Measurements from ENCODE around the gene RFC3. TPM values are rescaled to one million over a fixed set of nuclear protein-coding genes. Genes with fewer than 3 reads are reported as not detected.
A peak's percentile ranks its signal among the peaks of the same experiment; 100 is the strongest.

RFC3 gene, protein sequence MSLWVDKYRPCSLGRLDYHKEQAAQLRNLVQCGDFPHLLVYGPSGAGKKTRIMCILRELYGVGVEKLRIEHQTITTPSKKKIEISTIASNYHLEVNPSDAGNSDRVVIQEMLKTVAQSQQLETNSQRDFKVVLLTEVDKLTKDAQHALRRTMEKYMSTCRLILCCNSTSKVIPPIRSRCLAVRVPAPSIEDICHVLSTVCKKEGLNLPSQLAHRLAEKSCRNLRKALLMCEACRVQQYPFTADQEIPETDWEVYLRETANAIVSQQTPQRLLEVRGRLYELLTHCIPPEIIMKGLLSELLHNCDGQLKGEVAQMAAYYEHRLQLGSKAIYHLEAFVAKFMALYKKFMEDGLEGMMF
- total RNA-seq (1.8 and 3.1 TPM in 2 replicates), polyA plus RNA-seq (13.4 and 28.9 TPM in 2 replicates), polyA minus RNA-seq (ENCODE audit: low replicate concordance) (0.47 and 1.4 TPM in 2 replicates)
- 7.1 and 16.0 TPM in 2 replicates for polyA plus RNA-seq (2012)

GRCh38 chr13:33817901-33818706 is at the start of gene RFC3:
TSS of gene RFC3 (plus strand) at chr13:33818149. CDS start at chr13:33818179, 30 bp downstream.
- DNase-seq (ENCODE audit: low read depth in 2 of 2) = peak; percentile 95 to 96
- Histone ChIP-seq H3K9me3 (ENCODE audit: control insufficient read depth, insufficient read depth, low read depth, low read length) (no peaks in the 10 kb centered on the region), H3K9ac (ENCODE audit: insufficient read depth, low read length) (peak within 1 kb of the TSS; percentile 73), H4K20me1 (ENCODE audit: control insufficient read depth, extremely low read depth, insufficient read depth, low read length) (no peaks in the 10 kb centered on the region), H3K79me2 (ENCODE audit: control insufficient read depth, insufficient read depth, low read length) (peaks cover 18% of the 10 kb centered on the region), H3K4me2 (ENCODE audit: extremely low read depth, insufficient read depth, low read length) (peak within 1 kb of the TSS; percentile 90), H3K36me3 (ENCODE audit: control insufficient read depth, insufficient read depth, low read length) (no peaks in the 10 kb centered on the region), H3K27me3 (ENCODE audit: control insufficient read depth, insufficient read depth, low read length) (no peaks in the 10 kb centered on the region), H3K27ac (ENCODE audit: insufficient read depth, low read length) (peak within 1 kb of the TSS; percentile 58), H3K4me3 (replicated peaks in 1 of 4; ENCODE audit: control extremely low read depth in 1 of 4, insufficient read depth in 1 of 4, low read depth in 3 of 4, low read length in 4 of 4) (peak within 1 kb of the TSS; percentile 53 to 94 (median 82)), H2AFZ (ENCODE audit: low read length) (peak within 1 kb of the TSS; percentile 88), H3K4me1 (ENCODE audit: control insufficient read depth, extremely low read depth, insufficient read depth, low read length) (no peaks in the 10 kb centered on the region)
- TF ChIP-seq CTCF (conservative IDR thresholded peaks at IDR 0.05 in 1 of 2, IDR thresholded peaks at IDR 0.05 in 1 of 2; ENCODE audit: low read depth in 1 of 2, low read length in 2 of 2) (no peak), EZH2 (IDR thresholded peaks at IDR 0.05; ENCODE audit: low read length, missing control alignments) (no peak)

GRCh38 chr13:33771296-33771695 is 46.7 kb upstream of the RFC3 start:
- H2AFZ ChIP-seq (ENCODE audit: low read length) = no peak overlapping the region
- no peak for TF ChIP-seq EZH2 (IDR thresholded peaks at IDR 0.05; ENCODE audit: low read length, missing control alignments)
- TF ChIP-seq CTCF (conservative IDR thresholded peaks at IDR 0.05 in 1 of 2, IDR thresholded peaks at IDR 0.05 in 1 of 2; ENCODE audit: low read depth in 1 of 2, low read length in 2 of 2) = no peak
- H3K9ac ChIP-seq (ENCODE audit: insufficient read depth, low read length) = no peak overlapping the region
- no peaks in the 10 kb centered on the region for H4K20me1 ChIP-seq (ENCODE audit: control insufficient read depth, extremely low read depth, insufficient read depth, low read length)
- no peaks in the 10 kb centered on the region for H3K79me2 ChIP-seq (ENCODE audit: control insufficient read depth, insufficient read depth, low read length)
- H3K4me3 ChIP-seq (replicated peaks in 1 of 4; ENCODE audit: control extremely low read depth in 1 of 4, insufficient read depth in 1 of 4, low read depth in 3 of 4, low read length in 4 of 4) = no peak overlapping the region
- no peaks in the 10 kb centered on the region for H3K9me3 ChIP-seq (ENCODE audit: control insufficient read depth, insufficient read depth, low read depth, low read length)
- H3K4me2 ChIP-seq (ENCODE audit: extremely low read depth, insufficient read depth, low read length) = no peak overlapping the region
- no peak for DNase-seq (ENCODE audit: low read depth in 2 of 2)
- H3K27ac ChIP-seq (ENCODE audit: insufficient read depth, low read length) = no peak overlapping the region
- no peaks in the 10 kb centered on the region for H3K27me3 ChIP-seq (ENCODE audit: control insufficient read depth, insufficient read depth, low read length)
- H3K4me1 ChIP-seq (ENCODE audit: control insufficient read depth, extremely low read depth, insufficient read depth, low read length) = no peaks in the 10 kb centered on the region
- no peaks in the 10 kb centered on the region for H3K36me3 ChIP-seq (ENCODE audit: control insufficient read depth, insufficient read depth, low read length)

GRCh38 chr13:33773790-33774462 is 44.0 kb upstream of the RFC3 start:
- H3K9ac ChIP-seq (ENCODE audit: insufficient read depth, low read length) = no peak overlapping the region
- no peak overlapping the region for H3K27ac ChIP-seq (ENCODE audit: insufficient read depth, low read length)
- no peaks in the 10 kb centered on the region for H3K9me3 ChIP-seq (ENCODE audit: control insufficient read depth, insufficient read depth, low read depth, low read length)
- H3K4me2 ChIP-seq (ENCODE audit: extremely low read depth, insufficient read depth, low read length) = no peak overlapping the region
- no peaks in the 10 kb centered on the region for H3K36me3 ChIP-seq (ENCODE audit: control insufficient read depth, insufficient read depth, low read length)
- H3K27me3 ChIP-seq (ENCODE audit: control insufficient read depth, insufficient read depth, low read length) = no peaks in the 10 kb centered on the region
- no peak overlapping the region for H3K4me3 ChIP-seq (replicated peaks in 1 of 4; ENCODE audit: control extremely low read depth in 1 of 4, insufficient read depth in 1 of 4, low read depth in 3 of 4, low read length in 4 of 4)
- no peaks in the 10 kb centered on the region for H4K20me1 ChIP-seq (ENCODE audit: control insufficient read depth, extremely low read depth, insufficient read depth, low read length)
- H3K79me2 ChIP-seq (ENCODE audit: control insufficient read depth, insufficient read depth, low read length) = no peaks in the 10 kb centered on the region
- no peaks in the 10 kb centered on the region for H3K4me1 ChIP-seq (ENCODE audit: control insufficient read depth, extremely low read depth, insufficient read depth, low read length)
- no peak overlapping the region for H2AFZ ChIP-seq (ENCODE audit: low read length)
- DNase-seq (ENCODE audit: low read depth in 2 of 2) = no peak
- no peak for TF ChIP-seq EZH2 (IDR thresholded peaks at IDR 0.05; ENCODE audit: low read length, missing control alignments)
- no peak for TF ChIP-seq CTCF (conservative IDR thresholded peaks at IDR 0.05 in 1 of 2, IDR thresholded peaks at IDR 0.05 in 1 of 2; ENCODE audit: low read depth in 1 of 2, low read length in 2 of 2)

All from fibroblast of lung (primary cell).